Esophagus squamous epithelium (tissue), 5 donors: ENCODE measurements around the gene RPLP1. TPM values are rescaled to one million over a fixed set of nuclear protein-coding genes. Genes with fewer than 3 reads are reported as not detected.

Experiments
- DNase-seq: peaks from one replicate; lab custom pipeline; 2025; lab: John Stamatoyannopoulos, UW
- H3K27ac ChIP-seq, 4 donors: fragments of 200-600 bp; sonication (generic); one replicate each; pipeline ENCODE4 v1.5.1; 2016 to 2019; ENCODE audit warnings: mild to moderate bottlenecking in 1 of 4
- H3K27me3 ChIP-seq, 4 donors: fragments of 200-600 bp; sonication (generic); 1 replicate in 3 of 4; 2 replicates in 1 of 4; pipeline versions ENCODE4 v1.5.1 to v1.6.0; 2017 to 2021; ENCODE audit warnings: antibody characterized with exemption in 1 of 4
- H3K36me3 ChIP-seq, 3 donors: fragments of 200-600 bp; sonication (generic); one replicate each; pipeline ENCODE4 v1.5.1; 2016 to 2019
- H3K4me1 ChIP-seq, 3 donors: fragments of 200-600 bp; sonication (generic); one replicate each; pipeline ENCODE4 v1.5.1; 2017 to 2019
- H3K4me3 ChIP-seq, 4 donors: fragments of 200-600 bp; sonication (generic); 1 replicate in 3 of 4; 2 replicates in 1 of 4; pipeline ENCODE4 v1.5.1; 2016 to 2019; ENCODE audit warnings: mild to moderate bottlenecking in 2 of 4, moderate library complexity in 1 of 4
- H3K9me3 ChIP-seq, 3 donors: fragments of 200-600 bp; sonication (generic); one replicate each; pipeline ENCODE4 v1.5.1; 2016 to 2019
- CTCF ChIP-seq, 6 experiments: fragments of 450-650 bp in 4 of 6; fragments of 200-600 bp in 2 of 6; sonication (generic) in 2 of 6; IDR thresholded peaks; one replicate each; pipeline ENCODE4 v1.5.1; 2016 to 2019; ENCODE audit warnings: antibody characterized with exemption in 6 of 6, mild to moderate bottlenecking in 4 of 6, moderate library complexity in 4 of 6
- POLR2A ChIP-seq, 4 donors: fragments of 450-650 bp; IDR thresholded peaks; one replicate each; pipeline ENCODE4 v1.6.1; 2017; ENCODE audit warnings: antibody characterized with exemption in 4 of 4, mild to moderate bottlenecking in 4 of 4, moderate library complexity in 3 of 4
- WGBS, 2 donors: methylation state at CpG; one replicate each; pipeline ENCODE4 v1.1.5; 2018; 5-methylcytosine and 5-hydroxymethylcytosine counted together
- intact Hi-C: fragments of 100-400 bp; cut with DNase I; formaldehyde crosslinking; loops from one replicate; pipeline ENCODE4 v1.15.0; 2022
- total RNA-seq, 4 donors: library from RNA; depleted of rRNA; stranded (reverse); fragments of >200 nt; gene quantifications; one replicate each; pipeline ENCODE4 v1.1.0, GENCODE V29; 2016
- donor health status: DM: yes; HTN: yes; CAD: no.

RPLP1 gene
- total RNA-seq, 4 donors from 2014 or later = 358 to 1,172 (median 586) TPM

- peaks cover 0 to 11% (median 0%) of the 10 kb centered on the region in 3 donors for H3K9me3 ChIP-seq
- no peak overlapping the region for H3K27ac ChIP-seq
- WGBS, 2 donors = 38 to 40% methylated on average over 9 to 11 of the region's 11 CpGs
- H3K4me1 ChIP-seq = peaks cover 0 to 21% (median 0%) of the 10 kb centered on the region in 3 donors
- intact Hi-C loops = no loop called here
- H3K27me3 ChIP-seq = peaks cover 0 to 69% (median 0%) of the 10 kb centered on the region in 4 donors
- H3K4me3 ChIP-seq = no peak overlapping the region
- H3K36me3 ChIP-seq = no peaks in the 10 kb centered on the region
- no peak for DNase-seq
- no peak for TF ChIP-seq POLR2A (IDR thresholded peaks at IDR 0.05)
- TF ChIP-seq CTCF (IDR thresholded peaks at IDR 0.05) = no peak
Measured at GRCh38 chr15:69490356-69491037, 37.9 kb downstream of the RPLP1 start.

GRCh38 chr15:69491038-69491505, 38.5 kb downstream of the RPLP1 start:
- 26 to 34% methylated on average over 3 of the region's 3 CpGs for WGBS, 2 donors
- no peak for DNase-seq
- TF ChIP-seq CTCF (IDR thresholded peaks at IDR 0.05) = no peak
- H3K36me3 ChIP-seq = no peaks in the 10 kb centered on the region
- H3K27me3 ChIP-seq = peaks cover 0 to 64% (median 0%) of the 10 kb centered on the region in 4 donors
- intact Hi-C loops = no loop called here
- H3K9me3 ChIP-seq = peaks cover 0 to 6% (median 0%) of the 10 kb centered on the region in 3 donors
- H3K27ac ChIP-seq = no peak overlapping the region
- no peak overlapping the region for H3K4me3 ChIP-seq
- H3K4me1 ChIP-seq = peaks cover 0 to 21% (median 0%) of the 10 kb centered on the region in 3 donors

GRCh38 chr15:69493406-69493805, 40.8 kb downstream of the RPLP1 start:
- H3K4me3 ChIP-seq = no peak overlapping the region
- no peak overlapping the region for H3K27ac ChIP-seq
- no peak for DNase-seq
- intact Hi-C loops = no loop called here
- no peak for TF ChIP-seq CTCF (IDR thresholded peaks at IDR 0.05)
- no peak for TF ChIP-seq POLR2A (IDR thresholded peaks at IDR 0.05)
- WGBS, 2 donors = 81 to 91% methylated on average over 2 of the region's 2 CpGs
- peaks cover 0 to 6% (median 0%) of the 10 kb centered on the region in 3 donors for H3K9me3 ChIP-seq
- no peaks in the 10 kb centered on the region for H3K36me3 ChIP-seq
- H3K27me3 ChIP-seq = peaks cover 0 to 54% (median 0%) of the 10 kb centered on the region in 4 donors
- H3K4me1 ChIP-seq = peaks cover 0 to 21% (median 0%) of the 10 kb centered on the region in 3 donors

GRCh38 chr15:69496001-69496400, 43.4 kb downstream of the RPLP1 start:
- WGBS, 2 donors = 45 to 57% methylated on average over 2 of the region's 2 CpGs
- intact Hi-C loops = no loop called here
- TF ChIP-seq POLR2A (IDR thresholded peaks at IDR 0.05) (no peak), CTCF (IDR thresholded peaks at IDR 0.05) (no peak)

GRCh38 chr15:69497076-69497475, 44.5 kb downstream of the RPLP1 start:
- WGBS, 2 donors = 71% methylated on average over 1 of the region's 1 CpG; no CpG with 5 or more reads in 1 of the 2 donors
- DNase-seq = no peak
- no peaks in the 10 kb centered on the region for H3K36me3 ChIP-seq

More at GRCh38 chr15:69496001-69496400, 43.4 kb downstream of the RPLP1 start:
- DNase-seq = no peak
- Histone ChIP-seq H3K27ac (no peak overlapping the region), H3K9me3 (peaks cover 0 to 6% (median 0%) of the 10 kb centered on the region in 3 donors), H3K4me3 (no peak overlapping the region), H3K27me3 (peaks cover 0 to 48% (median 0%) of the 10 kb centered on the region in 4 donors), H3K4me1 (peaks cover 0 to 3% (median 0%) of the 10 kb centered on the region in 3 donors), H3K36me3 (no peaks in the 10 kb centered on the region)

More at GRCh38 chr15:69497076-69497475, 44.5 kb downstream of the RPLP1 start:
- intact Hi-C loops = no loop called here
- Histone ChIP-seq H3K27ac (no peak overlapping the region), H3K4me1 (no peaks in the 10 kb centered on the region), H3K9me3 (no peaks in the 10 kb centered on the region), H3K27me3 (peaks cover 0 to 40% (median 0%) of the 10 kb centered on the region in 4 donors), H3K4me3 (no peak overlapping the region)
- no peak for TF ChIP-seq POLR2A (IDR thresholded peaks at IDR 0.05)
- TF ChIP-seq CTCF (IDR thresholded peaks at IDR 0.05) = no peak
